ENCODE measurements around the gene CLDN2.

The CLDN2 gene

DNA sequence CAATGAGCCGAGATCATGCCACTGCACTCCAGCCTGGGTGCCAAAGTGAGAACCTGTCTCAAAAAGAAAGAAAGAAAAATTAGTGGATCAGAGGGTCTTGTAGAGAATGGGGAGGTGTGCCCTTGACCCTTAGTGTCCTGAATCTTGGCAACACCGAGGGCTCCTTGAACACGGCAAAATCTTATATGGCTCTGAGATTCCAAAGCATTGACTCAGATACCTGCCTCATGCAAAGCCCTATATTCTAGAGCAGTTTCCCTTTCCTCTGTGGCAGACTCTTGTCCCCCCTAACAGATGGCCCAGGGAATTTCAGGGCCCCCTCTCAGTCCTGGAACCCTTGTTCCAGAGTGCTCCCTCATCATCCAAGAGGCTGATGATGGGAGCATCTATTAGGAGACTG lies 6.8 kb downstream of the CLDN2 start:
- DNase-seq: no peak

DNA sequence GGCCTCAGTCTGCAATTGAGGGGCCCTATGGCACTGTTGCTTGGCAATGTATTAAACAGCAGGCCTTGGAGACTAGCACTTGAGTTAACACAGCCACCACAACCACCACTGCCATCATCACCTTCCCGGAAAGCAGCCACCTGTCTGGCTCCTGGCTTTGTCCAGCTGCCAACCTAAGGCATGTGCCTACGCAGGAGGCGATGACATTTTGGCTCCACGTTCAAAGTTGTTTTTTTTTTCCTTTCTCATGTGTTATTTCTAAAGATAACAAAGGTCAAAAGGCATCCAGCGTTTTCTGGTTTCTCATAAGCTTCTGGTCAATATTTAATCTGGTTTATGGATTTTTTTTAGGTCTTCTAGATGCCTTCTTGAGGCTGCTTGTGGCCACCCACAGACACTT lies 7.5 kb downstream of the CLDN2 start:
- DNase-seq: no peak

DNA sequence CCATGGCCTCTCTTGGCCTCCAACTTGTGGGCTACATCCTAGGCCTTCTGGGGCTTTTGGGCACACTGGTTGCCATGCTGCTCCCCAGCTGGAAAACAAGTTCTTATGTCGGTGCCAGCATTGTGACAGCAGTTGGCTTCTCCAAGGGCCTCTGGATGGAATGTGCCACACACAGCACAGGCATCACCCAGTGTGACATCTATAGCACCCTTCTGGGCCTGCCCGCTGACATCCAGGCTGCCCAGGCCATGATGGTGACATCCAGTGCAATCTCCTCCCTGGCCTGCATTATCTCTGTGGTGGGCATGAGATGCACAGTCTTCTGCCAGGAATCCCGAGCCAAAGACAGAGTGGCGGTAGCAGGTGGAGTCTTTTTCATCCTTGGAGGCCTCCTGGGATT lies 8.0 kb downstream of the CLDN2 start:
- no peak for DNase-seq

DNA sequence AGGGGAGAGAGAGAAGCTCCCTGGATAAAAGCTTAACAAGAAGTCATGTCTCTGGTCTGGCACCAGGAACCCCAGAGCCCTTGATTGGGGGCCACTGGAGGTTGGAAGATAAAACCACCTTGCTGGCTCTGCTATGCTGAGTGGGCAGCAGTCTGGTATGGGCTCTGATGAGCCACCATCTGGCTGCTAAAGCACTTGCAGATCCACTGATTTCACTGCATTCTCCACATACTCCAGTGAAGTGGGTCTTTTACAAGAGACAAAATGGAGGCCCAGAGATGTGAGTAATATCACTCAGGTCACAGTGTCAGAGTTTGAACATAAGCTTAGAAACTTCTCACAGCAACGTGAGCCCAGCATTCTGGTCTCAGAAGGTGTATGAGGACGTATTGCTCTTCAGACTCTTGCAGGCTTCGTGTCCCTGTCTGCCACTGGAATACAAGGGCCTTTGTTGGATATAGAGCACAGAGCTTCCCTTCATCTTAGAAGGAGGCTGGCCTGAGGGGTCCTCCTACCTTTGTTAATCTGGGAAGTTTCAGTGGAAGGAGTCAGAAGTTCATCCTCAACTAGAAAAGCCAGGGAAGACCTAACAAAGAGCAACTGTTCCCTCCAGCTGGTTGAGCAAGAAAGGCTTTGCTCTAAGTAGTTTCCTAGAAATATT lies 11.8 kb downstream of the CLDN2 start:
- DNase-seq: no peak

DNA sequence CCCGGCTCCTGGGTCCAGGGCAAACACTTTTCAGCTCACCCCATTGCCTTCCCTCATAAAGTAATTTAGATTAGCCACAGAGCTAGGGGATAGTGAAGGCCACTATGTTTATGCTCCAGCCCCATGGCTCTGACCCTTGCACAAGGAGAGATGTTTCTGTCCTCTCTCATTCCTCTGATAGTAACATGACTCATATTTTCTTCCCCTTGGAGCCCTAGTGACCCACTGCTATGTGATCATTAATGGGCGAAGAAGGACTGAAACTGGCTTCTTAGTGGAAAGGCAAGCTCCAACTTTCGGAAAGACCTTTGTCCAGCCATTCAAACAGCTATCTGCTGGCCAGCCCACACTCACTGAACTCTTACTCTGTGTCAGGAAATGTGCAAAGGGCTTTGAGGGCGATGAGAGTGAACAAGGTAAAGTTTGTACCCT lies 12.3 kb downstream of the CLDN2 start:
- no peak for DNase-seq

DNA sequence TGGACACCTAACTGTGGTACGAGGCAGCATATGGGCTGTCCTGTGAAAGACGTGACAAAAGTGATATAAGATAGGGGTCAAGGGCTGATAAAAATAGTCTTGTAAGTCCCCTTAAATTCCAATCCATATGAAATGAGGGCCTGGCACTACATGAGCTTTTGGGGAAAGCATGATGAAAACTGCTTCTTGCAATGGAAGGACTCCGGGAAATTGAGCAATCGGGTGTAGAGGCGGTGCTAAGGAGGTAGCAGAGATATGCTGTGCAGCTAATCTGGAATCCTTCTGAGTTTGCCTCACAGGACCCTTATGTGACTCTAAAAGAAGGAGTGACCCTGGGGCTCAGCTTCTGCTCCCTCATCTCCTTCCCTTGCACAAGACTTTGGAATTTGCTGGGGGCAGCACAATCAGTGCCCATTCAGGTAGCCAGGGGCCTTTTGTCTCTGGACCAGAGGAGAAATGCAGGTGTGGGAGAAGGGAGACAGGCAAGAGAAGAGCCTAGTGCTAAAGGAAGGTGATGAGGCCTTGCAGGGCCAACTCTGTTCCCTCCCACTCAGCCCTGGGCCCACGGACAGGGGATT lies 12.8 kb downstream of the CLDN2 start:
- DNase-seq: no peak

DNA sequence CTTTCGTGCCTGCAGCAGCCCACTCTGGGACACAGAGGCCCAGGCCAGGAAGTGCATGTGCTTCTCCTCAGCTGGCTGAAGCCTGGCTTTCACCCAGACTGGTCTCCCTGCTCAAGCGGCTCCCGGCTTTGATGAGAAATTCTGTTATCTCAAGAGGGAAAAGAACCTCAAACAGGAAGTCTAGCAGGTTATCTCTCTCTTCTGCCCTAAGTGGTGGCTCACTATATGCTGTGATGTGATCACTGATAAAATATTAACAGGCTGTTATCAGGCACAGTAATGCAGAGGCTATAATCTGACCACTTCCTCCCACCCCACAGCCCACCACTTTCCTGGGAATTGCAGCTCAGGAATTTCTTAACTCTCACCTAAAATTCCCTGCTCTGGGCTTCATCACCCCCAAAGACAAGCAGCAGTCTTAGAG lies 13.3 kb downstream of the CLDN2 start:
- no peak for DNase-seq

DNA sequence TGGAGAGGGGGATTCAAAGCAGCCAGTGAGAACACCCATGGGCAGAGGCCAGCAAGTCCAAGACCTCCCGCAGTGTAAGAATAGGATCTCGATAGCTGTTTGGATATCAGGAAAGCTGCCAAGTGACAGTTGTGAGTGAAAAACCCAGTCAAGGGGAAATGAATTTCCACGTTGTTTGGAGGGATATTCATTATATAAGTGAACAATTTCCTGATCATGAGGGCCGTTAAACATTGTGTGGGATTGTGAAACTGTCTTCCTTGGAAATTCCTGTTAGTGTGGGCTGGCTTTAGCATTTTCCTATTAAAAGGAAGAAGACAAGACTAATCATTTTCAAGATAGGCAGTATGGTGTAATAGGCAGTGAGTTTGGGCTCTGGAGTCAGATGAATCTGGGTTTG lies 15.0 kb downstream of the CLDN2 start:
- DNase-seq: no peak

DNA sequence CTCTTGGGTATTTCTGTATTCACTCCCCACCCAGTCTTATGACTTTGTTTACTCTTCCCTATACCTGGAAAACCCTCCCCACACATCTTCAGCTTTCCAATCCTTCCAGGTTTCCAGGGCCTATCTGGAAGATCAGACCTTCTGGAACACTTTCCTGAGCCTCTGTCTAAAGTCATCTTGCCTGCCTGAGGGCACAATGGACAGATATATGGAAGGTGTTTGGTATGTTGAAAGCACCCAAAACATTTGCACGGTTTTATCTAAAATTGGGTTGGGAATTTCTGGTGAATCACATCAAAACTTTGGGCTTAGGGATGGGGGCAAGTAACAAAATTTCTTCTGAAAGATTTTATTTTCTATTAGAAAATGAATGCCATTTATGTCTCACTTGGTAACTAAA lies 16.0 kb downstream of the CLDN2 start:
- DNase-seq: no peak

DNA sequence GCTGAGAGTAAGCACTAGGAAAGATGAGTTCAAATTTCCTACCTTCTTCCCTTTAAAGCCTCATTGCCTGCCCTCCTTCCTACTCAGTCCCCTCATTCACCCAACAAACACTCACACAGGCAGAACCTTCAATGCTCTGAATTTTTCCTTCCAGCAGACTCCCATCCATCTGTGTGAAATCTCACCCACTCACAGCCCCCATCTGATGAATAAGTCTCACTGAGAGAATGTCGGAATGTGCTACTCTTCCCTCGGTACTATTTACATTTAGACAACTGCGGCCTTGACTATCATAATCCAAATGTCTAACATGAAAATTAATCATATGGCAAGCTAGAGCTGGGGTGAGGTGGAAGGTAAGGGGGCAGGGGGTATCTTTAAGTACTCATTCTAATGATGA lies 19.4 kb downstream of the CLDN2 start:
- no peak for DNase-seq

DNA sequence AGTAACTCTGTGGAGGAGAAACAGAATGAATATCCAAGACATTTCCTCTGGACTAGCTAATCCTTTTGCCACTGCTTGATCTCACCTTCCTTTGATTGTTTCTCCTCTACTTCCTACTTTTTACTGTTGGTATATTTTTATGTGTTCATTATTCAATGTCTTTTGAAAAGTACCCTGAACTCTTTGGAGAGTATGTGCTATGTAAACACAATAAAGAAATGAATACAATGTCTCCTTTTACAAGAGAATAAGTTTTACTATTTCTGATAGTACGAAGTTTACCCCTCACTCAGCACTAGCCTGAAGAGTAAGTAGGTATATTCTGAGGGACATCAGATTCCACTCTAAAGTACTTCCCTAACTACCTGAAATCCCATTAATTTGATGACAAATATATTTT lies 19.9 kb downstream of the CLDN2 start:
- no peak for DNase-seq

DNA sequence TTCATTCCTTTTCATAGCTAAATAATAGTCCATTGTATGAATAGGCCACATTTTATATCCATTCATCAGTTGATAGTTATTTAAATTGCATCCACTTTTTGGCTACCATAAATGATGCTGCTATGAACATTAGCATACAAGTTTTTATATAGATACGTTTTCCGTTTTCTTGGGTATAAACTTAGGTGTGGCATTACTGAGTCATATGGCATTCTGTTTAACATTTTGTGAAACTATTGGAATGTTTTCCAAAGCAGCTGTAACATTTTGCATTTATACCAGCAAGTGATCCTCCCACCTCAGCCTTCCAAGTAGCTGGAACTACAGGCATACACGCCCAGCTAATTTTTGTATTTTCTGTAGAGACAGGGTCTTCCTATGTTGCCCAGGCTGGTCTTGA lies 26.3 kb downstream of the CLDN2 start:
- no peak for DNase-seq

DNA sequence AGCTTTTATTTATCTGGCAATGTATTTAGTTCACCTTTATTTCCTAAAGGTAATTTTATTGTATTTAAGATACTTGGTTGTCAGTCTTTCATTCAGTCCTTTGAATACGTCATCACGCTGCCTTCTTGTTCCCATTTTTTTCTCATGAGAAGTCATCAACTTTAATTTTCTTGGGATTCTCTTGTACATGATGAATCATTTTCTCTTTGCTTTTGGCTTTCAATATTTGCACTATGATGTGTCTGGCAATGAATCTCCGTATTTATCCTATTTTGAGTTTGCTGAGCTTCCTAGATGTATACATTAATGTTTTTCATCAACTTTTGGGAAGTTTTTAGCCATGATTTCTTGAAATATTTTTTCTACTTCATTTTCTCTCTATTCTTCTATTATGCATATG lies 28.4 kb downstream of the CLDN2 start:
- DNase-seq: no peak

DNA sequence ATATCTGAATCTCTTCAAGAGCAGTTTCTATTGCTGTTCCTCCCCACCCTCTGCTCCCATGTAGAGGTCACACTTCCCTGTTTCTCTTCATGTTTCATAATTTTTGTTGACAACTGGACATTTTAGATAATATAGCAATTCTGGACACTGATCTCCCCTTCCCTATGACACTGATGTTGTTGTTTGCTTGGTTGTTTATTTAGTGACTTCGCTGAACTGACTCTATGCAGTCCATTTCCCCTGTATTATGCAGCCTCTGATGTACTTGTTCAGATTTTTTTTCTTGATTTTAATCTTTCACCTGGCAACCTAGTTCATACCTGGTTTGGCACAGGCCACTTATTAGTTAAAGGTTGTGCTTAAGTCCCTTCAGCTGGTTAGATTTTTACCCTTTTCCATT lies 29.2 kb downstream of the CLDN2 start:
- no peak for DNase-seq

DNA sequence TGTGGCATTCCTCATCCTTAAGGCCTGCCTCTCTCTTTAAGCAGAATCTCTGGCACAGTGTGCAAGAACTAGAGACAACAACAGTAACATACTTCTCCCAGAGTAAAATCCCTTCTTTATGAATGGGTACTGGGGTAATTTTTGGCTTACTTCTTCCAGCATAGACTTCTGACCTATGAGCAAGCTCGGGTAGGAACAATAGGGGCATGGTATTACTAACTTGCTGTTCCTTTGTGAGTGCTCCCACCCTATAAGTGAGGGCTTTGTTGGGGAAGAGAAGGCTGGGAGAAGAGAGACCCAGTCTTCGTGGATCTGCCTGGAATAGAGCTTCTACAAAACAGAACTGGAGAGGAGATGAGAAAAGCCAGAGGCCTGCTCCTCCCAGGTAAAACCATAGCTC lies 30.2 kb downstream of the CLDN2 start:
- DNase-seq: no peak

DNA sequence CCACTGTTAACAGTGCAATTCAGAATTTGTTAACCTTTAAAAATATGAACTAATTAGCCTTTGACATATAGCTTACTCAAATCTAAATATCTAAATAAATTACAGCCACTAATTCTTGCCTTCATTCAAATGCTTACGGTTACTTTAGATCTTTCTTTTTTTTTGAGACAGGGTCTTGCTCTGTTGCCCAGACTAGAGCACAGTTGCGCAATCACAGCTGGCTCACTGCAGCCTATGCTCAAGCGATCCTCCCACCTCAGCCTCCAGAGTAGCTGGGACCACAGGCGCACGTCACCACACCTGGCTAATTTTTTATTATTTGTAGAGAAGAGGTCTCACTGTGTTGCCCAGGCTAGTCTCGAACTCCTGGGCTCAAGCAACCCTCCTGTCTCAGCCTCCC lies 31.0 kb downstream of the CLDN2 start:
- DNase-seq: no peak

DNA sequence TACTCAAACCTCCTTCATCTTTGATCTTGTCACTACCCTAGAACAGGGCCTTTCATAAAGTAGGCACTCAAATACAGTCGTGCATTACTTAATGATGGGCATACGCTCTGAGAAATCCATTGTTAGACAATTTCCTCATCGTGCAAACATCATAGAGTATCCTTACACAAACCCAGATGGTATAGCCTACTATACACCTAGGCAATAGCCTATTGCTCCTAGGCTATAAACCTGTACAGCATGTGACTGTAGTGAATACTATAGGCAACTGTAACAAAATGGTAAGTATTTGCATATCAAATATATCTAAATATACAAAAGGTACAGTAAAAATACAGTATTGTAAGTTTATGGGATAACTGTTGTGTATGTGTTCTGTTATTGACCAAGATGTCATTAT lies 31.9 kb downstream of the CLDN2 start:
- DNase-seq: no peak

DNA sequence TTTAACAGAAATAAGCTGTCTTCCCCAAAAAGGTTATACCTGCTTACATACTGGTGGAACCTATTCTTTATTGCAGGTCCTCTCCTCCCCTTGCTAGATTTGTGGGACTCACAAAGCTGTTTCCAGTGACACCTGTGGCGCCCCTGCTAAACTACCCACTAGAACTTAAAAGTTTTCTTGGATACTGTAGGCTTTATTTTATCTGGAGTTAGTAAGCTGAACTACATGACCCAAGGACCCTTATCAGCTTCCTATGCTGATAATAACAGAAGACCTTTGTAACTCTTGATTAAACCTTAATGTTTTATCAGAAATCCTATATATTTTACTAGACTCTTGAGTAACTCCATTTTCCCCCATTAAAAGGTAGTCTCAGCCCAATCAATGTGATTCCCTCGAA lies 32.3 kb downstream of the CLDN2 start:
- DNase-seq: no peak

DNA sequence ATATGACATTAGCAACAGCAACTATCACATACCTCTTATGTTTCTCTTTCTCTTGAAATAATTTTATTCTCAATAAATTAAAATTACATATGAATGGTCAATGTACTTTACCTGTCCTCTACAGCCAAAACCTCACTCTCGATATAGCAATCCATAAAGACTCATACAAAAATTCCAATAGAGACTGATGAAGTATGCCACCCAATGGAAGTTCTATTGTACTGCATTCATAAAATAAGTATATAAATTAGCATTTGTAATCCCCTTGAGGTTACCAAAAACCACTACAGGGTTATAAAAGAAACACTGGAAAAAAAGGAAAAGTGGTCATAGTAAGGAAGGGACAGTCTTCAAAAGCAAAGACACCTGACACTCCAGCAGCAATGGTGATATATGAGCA lies 32.8 kb downstream of the CLDN2 start:
- peak in 1 of 2 experiments; percentile 10 for DNase-seq

DNA sequence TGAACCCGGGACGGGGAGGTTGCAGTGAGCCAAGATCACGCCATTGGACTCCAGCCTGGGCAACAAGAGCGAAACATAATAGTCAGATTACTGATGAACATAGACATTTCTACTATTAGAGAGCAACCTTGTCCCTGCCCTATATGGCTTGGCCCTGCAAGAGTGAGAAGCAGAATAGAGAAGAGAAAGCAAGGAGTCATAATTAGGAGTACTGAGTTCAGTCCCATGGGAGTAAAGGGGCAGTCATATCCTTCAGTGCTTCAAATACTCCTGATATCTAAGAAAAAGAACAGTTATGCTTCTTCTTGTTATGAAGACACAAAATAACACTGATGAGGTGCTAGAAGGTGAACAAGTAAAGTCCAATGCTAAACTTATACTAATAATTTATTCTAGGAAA lies 33.8 kb downstream of the CLDN2 start:
- no peak for DNase-seq

DNA sequence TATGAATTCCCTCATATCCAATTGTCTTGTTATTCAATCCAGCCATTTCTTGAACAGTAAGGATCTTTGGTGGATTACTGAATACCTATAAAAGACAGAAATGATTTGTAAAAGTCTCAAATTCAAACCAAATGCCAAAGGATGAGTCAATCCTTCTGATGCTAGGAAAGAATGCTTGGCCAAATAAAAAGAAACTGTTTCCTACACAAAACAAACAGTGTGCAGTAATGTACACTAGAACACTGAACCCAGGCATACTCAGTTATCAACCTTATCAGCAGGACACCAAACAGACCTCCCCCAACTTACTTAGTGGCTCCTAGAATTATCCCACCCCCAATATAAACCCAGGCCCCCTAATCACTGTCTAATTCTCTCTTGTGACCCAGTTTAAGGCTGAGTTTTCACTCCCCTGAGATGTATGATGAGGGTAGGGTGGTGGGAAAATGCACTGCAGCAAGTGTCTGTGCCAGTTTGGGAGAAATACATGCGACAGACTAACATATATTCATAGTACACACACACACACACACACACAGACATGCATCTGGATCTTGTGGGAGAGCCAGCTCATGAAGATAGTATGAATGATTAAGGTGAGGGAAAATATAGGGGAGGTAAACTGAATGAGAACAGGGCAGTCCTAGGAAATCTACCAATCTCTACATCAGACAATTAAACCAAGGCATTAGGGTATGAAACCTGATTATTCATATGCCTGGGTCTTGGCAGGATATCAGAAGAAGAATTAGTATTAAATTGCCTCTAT lies 35.0 kb downstream of the CLDN2 start:
- no peak for DNase-seq

DNA sequence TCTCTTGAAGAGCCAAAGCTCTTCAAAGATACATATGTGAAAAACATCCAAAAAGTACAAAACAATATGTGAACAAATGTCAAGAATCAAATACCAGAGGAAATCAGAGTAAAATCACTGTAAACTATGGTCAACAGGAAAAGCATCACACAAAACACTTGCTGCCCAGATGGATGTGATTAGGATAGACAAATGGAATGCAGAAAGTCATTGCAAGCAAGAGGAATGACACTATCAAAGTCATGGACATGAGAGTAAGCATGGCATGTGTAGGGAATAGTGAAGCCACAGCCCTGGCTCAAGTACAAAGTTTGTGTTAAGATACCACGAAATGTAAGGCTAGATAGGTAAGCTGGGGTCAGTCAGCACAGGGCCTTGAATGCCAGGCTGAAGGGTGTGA lies 37.7 kb downstream of the CLDN2 start:
- DNase-seq: no peak

DNA sequence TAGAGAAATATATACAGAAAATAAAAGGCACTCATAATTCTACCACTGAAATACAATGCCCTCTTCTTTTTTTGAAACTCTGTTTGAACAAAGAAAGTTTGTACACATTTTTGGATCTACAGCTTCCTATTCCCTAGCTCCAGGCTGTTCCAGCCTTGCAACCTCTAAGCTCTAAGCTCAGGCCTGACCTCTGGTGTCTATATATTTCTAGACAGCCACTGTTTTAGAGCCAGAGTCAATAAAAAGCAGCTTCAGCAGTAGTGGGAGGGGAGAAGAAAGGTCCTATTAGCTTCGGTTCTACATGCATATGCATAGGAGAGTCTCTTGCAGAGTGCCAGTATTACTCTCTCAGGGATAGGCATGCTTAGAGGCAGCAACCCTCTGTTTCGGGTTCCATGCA lies 39.7 kb downstream of the CLDN2 start:
- peak; percentile 1 to 22 for DNase-seq

DNA sequence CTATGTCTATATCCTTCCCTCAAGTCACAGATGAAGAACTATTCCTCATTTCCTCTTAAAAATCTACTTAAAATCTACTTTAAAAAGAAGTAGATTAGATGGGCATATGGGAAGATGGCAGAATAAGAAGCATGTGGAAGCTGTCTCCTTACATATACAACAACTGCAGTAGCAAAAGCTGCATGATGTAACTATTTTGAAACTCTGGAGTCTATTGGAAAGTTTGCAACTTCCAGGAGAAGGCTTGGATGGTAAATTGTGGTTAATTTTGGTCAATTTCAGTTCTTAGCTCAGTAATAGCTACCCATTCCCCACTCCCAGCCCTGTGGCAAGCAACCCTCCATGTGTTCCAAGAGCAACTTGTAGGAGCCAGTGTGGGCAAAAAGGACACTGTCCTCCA lies 42.9 kb downstream of the CLDN2 start:
- no peak for DNase-seq

DNA sequence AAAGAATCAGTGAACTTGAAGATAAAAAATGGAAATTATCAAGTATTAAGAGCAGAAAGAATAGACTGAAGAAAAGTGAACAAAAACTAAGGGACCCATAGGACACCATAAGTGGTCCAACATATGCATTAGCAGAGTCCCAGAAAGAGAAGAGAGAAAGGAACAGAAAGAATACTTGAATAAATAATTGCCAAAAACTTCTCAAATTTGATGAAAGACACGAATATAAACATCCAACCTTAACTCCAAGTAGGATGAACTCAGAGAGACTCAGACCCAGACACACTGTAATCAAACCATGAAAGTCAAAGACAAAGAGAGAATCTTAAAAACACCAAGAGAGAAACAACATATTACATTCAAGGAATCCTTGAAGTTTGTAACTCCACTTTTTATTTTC lies 44.1 kb downstream of the CLDN2 start:
- DNase-seq: no peak

All from NCI-H2081 (cell line).